GM19467 (cell line): ENCODE data around the gene ASB5.
"Not testable (repeated sequence)": the region's sequence is repeated elsewhere in the genome, so short reads cannot be mapped to it uniquely, and the experiment has no call there.

ENCODE experiments used
- ATAC-seq: cut with Tn5 transposase; IDR thresholded peaks from one replicate; pipeline ENCODE4 v1.9.1; 2021; ENCODE audit warnings: mild to moderate bottlenecking, moderate library complexity; ENCODE audit not compliant: unreplicated experiment

The ASB5 gene

DNA sequence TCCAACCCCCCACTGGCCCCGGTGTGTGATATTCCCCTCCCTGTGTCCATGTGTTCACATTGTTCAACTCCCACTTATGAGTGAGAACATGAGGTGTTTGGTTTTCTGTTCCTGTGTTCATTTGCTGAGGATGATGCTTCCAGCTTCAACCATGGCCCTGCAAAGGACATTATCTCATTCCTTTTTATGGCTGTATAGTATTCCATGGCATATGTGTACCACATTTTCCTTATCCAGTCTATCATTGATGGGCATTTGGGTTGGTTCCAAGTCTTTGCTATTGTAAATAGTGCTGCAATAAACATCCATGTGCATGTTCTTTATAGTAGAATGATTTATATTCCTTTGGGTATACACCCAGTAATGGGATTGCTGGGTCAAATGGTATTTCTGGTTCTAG, 10.5 kb upstream of the ASB5 start:
- not testable (repeated sequence) for ATAC-seq

DNA sequence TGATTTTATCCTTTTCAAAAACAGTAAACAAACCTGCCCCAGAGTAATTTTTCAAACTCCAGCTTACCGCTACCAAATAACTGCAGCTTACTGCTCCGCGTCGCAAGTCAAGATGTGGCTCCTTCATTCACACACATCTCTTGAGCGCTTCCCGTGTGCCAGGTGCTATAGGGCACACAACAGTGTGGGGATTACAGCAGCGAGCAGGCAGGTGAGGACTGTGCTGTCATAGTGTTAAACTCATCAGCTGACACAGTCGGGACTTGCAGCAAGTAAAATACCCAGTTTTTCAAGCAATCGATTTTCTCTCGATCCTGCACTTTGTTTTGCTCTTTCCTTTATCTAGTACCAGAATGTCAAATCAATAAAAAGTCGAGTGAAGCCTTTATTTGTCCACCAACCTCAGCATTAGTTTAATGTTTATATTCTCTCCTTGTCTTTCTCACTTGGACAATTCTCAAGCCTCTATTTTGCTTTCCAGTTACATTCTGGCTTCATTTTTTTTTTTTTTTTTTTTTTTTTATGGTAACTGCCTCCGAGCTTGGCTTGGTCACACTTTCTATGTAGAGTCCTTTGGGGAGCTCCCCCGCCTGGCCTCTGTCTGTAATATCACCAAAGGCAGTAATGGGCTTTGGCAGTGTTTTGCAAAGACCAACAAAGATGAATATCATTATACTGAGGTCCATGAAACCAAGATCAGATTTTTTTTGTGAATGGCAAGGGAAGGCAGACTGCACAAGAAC, 8.3 kb upstream of the ASB5 start:
- peak; percentile 93 for ATAC-seq

DNA sequence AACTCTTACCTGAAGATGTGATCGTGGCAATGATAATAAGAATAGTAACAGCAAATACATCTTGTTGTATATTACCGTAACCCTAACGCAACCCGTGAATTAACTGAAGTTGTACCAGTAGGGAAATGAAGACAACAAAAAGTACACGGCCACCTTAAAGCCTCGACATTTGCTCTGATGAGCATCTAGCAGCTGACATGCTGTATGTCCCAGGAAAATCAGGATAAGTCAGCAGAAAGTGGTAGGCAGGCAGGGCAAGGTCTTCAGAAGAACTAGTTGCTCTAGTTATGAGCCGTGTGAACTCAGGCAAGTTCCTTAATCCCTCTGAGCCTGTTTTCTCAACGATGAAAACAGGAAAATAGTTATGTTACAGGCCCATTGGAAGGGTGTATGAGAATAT, 7.7 kb upstream of the ASB5 start:
- no peak for ATAC-seq

DNA sequence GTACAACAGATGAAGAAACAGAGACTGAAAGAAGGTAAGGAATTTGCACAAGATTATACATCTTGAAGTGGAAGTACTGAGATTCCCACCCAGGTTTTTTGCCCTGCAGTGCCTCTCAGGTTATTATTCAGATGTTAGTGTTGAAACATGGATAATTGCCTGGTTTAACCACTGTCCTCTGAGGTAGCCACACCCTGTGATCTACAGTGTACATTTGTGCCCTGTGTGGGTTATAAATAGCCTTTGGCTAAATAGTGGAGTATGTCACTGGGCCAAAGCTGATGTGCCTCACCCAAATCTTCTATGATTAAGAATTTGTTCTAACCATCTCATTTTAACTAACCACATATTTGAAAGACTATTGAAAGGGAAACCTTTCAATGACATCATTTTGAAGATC, 5.4 kb upstream of the ASB5 start:
- ATAC-seq, result no peak

DNA sequence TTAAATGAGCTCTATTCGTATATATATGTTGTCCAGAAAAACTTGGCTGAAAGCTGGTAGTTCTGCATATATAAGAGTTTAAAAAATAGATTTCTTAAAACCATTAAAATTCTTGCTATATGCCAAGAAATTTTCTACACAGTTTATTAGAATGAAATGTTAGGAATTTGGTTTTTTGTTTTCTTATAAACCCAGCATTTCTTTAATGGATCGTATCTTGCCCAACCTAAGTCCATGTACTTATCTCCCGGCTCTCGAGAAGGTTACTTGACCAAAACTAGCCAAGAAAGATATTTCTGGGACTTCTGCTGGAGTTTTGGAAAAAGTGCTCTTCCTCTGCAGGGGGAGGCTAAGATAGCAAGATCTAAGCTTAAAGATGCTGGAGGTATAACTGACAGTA, 4.7 kb upstream of the ASB5 start:
- no peak for ATAC-seq

DNA sequence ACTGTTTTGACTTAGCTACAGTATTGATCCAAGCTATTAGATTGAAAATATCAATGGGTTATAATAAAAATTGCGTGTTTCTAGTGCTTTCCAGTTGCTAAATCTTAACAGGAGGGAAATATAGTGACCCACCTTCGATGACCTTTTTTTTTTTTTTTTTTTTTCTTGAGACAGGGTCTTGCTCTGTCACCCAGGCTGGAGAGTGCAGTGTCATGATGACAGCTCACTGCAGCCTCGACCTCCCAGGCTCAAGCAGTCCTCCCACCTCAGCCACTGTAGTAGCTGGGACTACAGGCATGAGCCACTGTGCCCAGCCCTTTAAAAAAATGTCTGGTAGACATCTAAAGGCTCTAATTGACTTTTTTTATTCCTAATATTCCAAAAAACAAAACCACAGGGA, 3.8 kb upstream of the ASB5 start:
- ATAC-seq, result no peak

DNA sequence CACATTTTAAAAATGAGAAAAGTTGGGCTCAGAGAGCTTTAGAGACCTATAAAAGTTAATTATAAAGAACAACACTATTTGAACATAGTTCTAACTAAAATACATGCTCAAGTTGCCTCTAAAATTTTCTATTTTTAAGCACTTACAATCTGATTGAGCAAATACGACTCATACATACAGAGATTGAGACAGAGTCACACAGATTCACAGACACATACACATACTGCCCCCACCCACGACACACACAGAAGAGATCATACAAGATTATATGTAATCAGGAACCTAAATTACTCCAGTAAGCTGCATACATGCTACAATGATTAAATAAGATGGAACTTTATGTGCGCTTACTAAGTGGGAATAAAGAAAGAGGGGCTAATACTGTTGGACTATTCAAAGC, 2.7 kb upstream of the ASB5 start:
- no peak for ATAC-seq

DNA sequence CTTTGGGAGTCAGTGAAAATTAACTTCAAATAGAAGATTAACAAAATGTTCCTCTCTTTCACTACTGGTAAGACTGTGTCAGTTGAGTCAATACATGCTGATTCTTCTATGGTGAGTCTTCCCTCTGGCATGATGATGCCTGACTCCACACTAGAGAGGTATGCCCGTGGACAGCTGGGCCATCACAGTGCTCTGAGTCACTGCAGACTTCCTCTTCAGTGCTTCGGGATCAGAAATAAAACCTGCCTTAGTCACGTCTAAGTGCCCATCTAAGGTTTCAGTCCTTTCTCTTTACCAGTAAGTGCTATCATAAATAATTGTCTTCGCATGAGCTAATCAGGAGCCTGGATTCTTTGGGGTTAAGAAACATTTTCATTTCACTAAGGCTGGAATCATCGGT, 1.6 kb upstream of the ASB5 start:
- no peak for ATAC-seq

DNA sequence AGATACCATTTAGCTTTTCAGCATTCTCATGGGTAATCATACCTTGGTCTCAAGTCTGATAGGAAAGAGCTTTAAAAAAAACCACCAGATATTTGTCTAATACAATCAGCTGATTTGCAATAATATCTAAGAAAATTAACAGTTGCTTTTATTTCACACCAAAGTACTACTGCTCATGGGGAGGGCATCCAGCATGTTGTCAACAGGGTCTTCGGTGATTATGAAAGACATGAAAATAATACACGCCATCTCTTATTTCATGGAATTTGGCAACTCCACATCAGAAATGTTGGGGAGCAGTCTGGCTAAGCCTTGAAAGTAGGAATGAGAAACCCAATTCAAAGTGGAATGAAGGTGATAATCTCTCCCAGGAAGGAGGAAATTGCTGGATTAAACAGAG, 3.0 kb downstream of the ASB5 start:
- no peak for ATAC-seq

DNA sequence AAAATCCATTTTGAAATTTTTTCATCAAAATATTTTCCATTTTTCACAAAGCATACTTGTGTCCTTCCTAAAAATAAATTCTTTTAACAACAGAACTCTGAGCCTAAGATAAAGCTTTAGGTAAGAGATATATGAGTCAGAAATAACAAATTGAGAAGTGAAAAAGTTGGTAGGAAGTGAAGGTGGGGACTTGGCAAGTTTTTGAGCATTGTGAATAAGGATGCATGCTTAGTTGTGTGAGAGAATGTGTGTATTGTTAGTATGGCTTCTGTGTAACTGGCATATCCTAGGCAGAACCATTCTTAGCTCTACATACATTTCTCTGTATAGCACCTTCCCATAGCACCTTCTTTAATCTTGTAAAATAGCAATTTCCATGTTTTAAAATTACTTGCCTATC, 6.8 kb downstream of the ASB5 start:
- ATAC-seq, result peak; percentile 50

DNA sequence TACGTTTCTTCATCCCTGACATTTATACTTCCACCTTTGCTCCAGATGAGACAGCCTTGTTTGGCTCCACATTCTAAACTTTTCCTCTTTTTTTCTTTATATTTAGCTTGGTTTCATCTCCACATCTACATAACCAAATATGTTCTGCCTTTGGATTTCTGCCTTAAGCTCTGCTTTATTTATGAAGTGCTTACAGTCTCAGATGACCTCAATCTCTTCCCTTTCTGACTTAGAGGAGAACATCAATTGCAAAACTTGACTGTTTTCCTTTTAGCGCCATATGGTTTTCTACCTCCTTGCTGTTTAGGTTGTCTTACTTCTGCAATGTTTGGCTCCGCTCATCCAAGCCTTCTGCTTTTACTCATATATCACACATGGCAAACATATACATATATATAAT, 7.5 kb downstream of the ASB5 start:
- ATAC-seq, result no peak

DNA sequence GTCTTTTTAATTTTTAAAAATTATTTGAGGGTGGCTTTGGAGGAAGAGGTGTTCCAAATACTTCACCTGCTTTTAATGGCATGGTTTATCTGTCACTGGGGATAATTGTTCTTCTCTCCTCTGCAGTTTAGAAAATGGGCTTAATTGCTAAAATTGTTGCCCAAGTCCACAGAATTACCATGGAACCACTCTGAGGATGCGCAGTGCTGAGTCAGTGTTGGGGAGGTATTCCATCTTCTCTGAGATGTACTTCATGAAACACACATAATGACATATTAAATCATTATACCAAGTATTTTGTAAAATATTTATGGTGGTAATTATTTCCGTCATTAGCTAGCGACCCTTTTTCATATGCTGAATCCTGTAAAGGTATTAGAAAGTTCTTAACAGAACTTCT, 8.0 kb downstream of the ASB5 start:
- no peak for ATAC-seq

DNA sequence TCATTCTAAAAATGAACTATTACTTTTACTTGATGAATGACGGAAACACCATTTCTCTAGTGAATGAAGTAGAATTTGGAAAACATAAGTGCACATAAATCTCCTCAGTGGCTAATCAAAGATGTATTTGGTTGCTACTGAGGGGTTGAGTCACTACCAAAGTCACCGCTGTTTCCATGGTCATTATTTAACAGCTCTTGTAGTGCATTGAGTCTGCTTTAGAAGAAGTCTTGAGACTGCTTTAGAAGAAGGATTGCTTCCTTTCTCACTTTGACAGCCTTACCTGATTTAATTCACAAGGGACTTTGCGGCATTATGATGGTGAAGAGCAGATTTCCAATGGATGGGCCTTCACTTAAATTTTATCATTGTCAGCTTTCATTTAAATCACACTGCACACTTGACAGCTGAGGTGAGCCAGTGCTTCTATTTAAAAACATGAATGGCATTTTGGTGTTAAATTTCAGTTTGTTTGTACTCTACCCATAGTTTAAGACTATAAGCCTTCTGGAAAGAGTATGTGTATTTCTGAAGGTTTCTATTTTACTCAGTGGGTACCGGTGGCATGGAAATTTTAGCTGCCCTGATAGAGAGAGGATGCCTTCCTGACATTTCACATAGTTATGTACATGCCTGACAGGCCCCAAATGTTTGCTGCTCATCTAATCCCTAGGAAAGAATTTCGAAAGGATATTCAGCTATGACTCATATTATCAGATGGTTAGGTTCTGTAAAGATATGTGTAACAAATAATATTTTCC, 9.5 kb downstream of the ASB5 start:
- no peak for ATAC-seq

DNA sequence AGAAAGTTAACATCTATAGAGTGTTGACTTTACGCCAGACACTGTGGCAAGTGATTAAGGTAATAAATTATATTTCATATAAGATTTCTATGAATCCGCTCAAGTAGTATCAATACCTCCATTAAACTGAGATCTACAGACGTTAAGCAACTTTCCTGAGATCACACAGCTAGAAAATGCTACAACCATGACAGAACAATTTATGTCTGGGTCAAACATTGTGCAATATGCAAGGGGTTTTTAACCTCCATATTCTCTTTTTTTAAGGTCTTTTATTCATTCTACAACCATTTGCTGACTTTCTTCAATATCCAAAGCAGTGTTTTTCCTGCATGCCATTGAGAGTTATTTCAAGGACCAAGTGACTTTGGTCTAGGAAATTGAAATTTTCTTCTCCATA, 10.9 kb downstream of the ASB5 start:
- ATAC-seq, result no peak

DNA sequence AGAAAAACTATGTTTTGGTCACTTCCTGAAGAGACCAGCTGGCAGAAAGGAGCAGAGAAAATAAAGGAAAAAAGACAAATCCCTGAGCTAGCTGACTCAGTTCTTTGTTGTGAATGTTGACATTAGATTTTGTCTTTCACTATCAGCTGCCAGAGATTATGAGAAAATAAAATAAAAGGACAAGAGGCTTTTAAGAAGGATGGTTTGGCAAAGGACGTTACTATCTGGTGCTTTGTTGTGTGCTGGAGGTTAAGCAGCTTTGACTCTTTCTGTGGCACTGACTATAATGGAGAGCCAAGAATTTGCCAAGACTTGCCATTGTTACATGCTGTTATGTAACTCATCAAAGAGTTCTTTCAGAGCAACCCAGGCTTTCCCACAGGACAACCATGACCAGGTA, 12.1 kb downstream of the ASB5 start:
- ATAC-seq, result no peak

DNA sequence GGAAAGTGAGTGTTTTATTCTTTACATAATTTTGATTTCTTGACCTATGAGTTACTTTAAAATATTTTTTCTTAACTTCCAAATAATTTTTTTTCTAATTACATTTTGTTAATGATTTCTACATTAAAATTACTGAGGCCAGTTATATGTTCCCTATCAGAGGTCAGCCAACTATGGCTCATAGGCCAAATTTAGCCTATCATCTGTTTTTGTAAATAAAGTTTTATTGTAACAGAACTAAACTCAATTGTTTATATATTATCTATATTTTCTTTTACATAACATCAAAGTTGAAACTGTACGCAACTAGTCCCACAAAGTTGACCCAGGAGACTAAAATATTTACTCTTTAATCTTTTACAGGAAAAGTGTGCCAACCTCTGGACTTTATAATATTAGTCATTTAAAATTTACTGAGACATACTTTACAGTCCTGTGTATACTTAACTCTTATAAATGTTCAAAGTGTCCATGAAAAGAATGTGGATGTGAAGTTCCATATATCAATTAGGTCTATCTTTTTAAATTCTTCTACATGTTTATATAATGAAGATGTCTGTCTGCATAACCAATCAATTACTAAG, 26.2 kb downstream of the ASB5 start:
- ATAC-seq, result no peak

DNA sequence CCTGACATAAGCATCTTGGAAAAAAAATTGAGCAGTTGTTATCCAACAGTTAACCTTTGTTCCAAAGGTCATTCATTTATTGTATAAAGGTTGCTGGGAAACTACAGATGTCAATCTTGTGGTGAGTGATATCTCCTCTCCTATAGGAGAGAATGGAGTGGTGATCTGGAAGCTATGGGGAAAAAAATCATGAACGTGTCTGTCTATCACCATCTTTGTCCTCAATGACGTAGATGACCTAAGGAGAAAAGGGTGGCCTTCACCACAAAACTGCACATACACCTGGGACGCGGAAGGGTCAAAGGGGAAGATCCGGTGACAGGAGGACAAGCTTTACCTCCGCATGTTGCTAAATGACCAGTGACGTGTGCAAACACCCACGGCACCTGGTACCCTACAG, 27.3 kb downstream of the ASB5 start:
- no peak for ATAC-seq

DNA sequence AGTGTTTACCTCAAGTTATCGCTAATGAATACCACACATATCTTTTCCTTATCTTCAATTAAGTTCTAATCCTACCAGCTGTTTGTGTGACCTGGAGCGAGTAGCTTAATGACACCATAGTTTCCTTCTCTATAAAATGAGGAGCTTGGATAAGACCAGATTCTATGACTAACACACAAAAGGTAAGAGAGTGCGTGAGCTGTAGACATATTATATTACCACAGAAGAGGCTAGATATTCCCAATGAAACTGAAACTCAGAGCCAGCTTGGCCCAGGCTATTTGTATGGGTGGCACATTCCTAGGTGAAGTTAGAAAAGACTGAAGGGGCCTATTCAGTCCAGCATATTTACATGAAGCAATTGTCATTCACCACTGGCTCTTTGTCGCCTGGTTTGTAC, 30.2 kb downstream of the ASB5 start:
- no peak for ATAC-seq

DNA sequence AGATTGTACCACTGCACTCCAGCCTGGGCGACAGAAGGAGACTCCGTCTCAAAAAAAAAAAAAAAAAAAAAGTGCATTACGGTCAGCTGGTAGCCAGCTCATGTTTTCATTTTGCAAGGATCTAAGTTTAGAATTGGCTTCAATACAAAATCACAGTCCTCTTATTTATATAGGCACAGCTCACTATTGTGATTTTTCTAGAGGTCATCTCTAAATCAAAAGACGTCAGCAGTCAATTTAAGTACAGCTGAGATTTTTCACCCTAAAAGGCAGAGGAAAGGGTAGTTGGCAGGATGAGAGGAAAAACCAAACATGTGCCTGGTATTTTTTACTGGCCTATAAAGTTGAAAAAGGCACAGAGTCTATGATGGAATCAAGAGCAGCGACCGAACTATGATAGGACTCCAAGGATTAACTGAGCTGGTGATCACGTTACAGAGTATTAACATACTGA, 30.8 kb downstream of the ASB5 start:
- no peak for ATAC-seq

DNA sequence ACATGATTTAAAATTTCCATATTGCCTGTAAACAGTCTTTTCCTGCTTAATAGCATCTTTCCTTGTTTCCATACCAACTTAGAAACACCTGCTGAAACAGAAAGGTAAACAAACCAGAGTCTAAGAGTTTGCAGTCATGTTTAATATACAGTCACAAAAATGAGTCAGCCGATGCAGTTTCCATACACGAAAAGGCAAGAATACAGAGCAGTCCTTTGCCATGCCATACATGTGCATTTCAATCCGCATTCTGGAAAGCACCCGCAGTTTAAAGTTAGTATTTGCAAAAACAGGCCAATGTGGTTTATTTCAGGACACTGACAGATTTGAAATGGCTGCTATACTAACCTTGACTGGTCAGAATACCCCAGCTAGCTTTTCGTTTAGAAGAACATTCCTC, 32.1 kb downstream of the ASB5 start:
- no peak for ATAC-seq

DNA sequence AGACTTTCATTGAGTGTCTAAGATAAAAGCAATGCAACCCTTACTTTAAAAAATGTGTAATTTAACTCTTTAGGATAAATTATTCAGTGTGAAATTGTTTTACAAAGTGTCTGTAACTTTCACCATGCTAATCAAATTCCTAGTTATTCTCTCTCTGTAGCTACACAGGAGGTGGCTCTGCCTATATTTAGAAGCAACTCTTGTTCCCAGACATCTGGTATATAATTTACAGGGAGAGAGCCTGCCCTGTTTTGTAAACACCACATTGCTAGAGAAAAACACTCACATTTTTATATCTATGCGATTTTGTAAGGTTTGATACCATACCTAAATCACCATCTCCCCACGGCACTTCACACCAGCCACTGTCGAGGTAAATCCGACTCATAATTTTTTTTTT, 38.2 kb downstream of the ASB5 start:
- ATAC-seq, result no peak

DNA sequence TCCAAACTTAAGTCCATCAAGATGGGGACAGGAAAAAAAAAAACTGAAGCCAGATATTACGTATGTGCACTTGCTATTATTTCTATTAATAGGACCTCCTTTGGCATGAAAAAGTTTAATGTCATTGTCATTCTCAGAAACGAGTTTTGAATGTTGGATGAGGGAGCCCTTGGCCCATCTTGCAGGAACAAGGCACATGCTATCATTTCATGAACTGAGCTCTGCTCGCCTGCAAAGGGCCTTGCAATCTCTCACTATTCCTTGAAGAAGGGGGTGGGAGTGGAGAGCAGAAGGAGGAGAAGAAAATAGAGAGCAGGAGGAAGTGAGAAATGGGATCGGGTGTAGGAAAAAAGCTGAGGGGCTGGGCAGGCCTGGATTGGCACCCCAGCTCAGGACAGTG, 39.4 kb downstream of the ASB5 start:
- ATAC-seq, result no peak
